Right forelimb (tissue), 1 donor: ENCODE data around the gene CUEDC1.

Experiments
- DNase-seq: peaks from one replicate; pipeline ENCODE4 v3.0.0-alpha.2; 2018

Gene CUEDC1

DNA sequence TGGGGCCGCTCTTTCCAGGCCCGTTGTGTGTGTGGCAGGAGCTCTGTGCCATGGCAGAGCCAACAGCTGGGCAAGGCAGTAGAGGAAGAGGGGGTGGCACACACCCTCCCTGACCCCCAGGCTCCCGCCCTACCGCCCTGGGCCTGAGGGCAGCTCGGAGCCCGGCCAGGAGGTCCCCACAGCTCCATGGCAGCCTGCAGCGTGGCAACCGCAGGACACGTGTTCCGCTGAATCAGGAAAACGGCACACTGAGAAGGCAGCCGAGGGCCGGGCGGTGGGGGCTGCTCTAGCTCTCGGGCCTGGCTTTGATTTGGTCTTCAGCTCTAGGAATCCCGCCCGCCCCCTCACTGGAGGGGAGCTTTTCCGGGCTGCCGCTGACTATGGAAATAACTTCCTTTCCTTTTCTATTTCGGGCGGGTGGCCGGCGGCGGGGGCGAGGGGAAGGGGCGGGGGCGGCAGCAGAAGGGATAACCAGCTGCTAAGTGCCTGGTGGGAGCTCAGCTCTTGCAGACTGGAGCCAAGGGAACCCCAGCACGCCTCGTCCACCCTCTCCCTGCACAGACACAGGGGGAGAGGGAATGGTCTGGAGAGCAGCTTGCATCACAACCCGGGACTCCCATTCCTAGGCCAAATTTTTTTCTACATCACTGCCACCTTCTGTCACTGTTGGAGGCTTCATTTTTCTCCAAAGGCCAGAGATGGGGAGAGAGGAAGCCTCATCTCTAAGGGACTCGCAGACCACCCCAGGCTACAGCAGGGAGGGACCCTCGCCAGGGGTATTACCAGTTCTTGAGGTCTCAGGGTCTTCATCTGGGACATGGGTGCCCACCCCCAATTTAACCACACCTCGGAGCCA, 80.5 kb downstream of the CUEDC1 start:
- DNase-seq = peak; percentile 95

DNA sequence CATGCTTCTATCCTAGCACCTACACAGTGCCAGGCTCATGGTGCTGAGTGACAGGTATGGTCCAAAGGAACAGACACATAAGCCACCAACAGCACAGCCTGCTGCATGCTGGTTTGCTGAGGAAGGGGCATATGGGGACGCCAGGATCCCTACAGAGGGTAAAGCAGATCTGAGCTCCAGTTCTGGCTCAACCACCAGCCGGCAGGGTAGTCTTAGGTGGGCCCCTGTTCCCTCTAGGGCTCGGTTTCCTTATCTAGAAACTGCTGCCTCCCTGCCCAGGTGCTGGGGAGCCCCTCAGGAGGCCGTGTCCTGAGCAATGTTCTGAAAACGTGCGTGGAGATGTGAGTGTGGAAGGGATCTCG, 81.2 kb downstream of the CUEDC1 start:
- no peak for DNase-seq

DNA sequence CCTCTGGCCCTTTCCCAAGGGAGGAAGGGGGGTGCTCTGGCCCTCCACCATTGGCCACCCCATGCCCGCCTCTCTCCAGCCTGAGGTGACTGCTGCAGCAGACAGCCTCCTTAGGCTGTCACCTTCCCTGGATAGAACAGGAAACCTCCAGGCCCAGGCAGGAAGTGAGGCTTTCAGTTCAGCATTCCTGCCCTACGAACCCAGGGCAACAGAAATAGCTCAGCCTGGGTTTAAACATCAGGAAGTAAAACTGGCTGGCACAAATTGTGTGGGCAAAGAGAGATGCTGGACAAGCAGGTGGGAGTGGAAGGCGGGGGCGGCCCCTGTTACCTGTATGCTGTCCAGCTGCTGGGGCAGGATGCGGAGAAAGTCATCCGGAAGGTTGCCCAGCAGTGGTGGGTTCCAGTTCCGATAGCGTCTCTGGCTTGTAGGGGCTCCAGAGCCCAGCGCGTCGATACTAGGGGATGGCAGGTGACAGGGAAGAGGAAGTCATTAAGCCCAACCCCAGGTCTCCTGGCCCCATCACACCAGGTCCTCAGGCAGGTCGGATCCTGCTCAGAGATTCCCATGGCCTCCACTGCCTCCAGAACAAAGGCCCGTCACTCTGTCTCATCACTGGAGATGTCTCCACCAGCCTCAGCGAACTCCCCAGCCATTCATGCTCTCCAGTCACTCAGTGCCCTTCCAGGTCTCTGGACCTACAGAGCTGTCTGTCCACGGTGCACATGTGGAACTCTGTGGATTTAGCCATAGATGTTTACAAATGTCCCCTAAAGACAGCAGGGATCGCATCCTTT, 81.8 kb downstream of the CUEDC1 start:
- DNase-seq = no peak

- DNase-seq = no peak
These were observed 82.7 kb downstream of the CUEDC1 start for GRCh38 chr17:57872536-57872935.

DNA sequence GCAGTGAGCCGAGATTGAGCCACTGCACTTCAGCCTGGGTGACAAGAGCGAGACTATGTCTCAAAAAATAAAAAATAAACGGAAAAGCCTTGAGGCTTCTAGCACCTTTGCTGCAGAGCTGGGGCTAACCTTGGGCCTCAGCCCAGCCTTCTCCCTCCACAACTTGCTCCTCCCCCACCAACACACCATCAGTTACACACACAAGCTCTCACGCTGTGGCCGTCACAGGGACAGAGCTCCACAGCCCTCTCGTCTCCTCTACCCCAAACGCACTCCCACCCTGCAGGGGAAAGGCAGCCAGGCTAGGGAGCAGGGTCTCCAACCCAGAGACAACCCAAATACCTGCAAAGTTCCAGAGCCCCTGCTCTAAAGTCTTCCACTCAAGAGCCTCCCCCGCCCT, 83.3 kb downstream of the CUEDC1 start:
- no peak for DNase-seq

DNA sequence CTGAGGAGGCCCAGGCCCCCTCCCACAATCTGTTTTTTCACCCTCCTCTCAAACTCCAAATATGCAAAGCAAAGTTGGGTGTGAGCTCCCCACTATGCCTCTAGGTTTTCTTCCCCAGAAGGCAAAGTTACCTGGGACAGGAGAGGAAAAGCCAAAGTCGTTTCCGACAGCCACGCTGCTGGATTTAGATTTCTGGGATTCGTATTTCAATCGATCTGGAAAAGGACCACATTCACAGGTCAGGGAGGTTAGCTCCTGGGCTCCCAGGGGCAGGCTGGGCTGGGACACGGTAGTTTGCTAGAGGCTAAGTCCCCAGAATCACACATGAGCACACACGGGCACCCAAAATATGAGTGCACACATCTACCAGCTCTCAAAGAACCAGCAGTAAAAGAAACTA, 84.1 kb downstream of the CUEDC1 start:
- DNase-seq = no peak

- no peak for DNase-seq
These were observed 85.0 kb downstream of the CUEDC1 start for GRCh38 chr17:57870283-57870635.

DNA sequence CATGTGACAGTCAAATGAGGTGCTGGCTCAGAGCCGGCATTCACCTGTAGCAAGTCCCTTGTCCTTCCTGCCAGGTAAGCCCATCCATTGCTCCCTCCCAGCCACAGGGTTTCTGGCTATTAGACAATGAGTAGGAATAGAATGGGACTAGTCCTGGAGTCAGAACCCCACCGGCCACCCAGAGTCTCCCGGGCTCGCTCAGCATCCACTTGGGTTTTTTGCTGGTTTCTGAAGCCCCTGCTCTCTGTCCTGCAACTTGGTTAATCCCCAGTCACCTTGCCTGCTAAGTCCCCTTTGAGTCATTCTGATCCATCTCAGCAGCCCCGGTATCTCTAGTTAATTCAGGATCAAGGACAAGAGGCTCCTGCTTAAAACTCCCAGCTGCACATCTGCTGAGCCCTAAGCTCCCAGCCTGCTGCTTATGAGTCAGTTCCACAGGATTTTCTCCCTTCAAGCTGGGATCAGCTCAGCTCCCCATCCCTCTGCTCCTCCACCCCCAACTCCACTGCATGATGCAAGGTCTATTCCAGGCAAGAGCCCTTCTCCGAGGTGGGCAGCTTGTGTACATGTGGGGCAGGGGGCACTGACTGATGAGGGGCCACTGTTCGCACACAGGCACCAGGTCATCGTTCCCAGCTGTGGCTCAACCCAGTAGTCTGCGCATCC, 85.5 kb downstream of the CUEDC1 start:
- DNase-seq = no peak

- no peak for DNase-seq
These were observed 86.1 kb downstream of the CUEDC1 start for GRCh38 chr17:57868910-57869616.

GRCh38 chr17:57868007-57868909, 87.0 kb downstream of the CUEDC1 start:
- DNase-seq = peak; percentile 89

- DNase-seq = no peak
These were observed 88.1 kb downstream of the CUEDC1 start for GRCh38 chr17:57867126-57867525.

DNA sequence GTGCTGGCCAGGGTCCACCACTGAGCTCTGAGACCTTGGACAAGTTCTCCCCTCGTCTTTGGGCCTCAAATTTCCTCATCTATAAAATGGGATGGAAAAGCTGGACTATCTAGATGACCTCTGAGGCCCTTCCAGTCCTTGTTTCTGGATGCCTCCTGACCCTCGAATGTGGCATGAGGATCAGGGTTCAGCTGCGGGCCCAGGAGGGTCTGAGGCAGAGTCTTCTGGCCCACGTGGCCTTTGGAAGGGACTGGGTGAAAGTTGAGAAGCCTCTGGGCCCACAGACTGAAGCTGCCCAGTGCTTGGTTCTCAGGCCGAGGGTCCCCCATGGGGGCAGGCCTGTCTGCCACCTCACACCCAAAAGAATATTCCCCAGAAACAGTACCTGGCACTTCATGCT, 88.5 kb downstream of the CUEDC1 start:
- no peak for DNase-seq

- no peak for DNase-seq
These were observed 88.9 kb downstream of the CUEDC1 start for GRCh38 chr17:57866319-57866718.

DNA sequence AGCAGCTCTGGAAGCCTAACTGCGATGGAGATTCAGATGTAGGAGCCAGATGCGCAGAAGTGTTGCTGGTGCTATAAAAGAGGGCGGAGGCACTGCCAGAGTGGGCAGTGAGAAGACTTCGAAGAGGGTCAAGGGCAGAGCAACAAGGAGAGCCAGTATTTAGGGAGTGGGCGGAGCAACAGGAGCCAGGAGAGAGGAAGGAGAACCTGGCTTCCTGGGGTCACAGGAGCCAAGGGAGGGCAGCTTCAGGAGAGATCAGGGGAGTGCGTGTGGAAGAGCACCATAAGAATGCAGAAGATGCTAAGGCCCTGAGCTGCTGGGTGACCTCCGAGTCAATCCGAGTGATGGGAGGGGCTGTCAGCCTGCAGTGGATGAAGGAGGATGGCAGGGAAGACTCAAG, 90.9 kb downstream of the CUEDC1 start:
- DNase-seq = no peak

GRCh38 chr17:57862694-57863667, 92.2 kb downstream of the CUEDC1 start:
- peak; percentile 69 for DNase-seq

DNA sequence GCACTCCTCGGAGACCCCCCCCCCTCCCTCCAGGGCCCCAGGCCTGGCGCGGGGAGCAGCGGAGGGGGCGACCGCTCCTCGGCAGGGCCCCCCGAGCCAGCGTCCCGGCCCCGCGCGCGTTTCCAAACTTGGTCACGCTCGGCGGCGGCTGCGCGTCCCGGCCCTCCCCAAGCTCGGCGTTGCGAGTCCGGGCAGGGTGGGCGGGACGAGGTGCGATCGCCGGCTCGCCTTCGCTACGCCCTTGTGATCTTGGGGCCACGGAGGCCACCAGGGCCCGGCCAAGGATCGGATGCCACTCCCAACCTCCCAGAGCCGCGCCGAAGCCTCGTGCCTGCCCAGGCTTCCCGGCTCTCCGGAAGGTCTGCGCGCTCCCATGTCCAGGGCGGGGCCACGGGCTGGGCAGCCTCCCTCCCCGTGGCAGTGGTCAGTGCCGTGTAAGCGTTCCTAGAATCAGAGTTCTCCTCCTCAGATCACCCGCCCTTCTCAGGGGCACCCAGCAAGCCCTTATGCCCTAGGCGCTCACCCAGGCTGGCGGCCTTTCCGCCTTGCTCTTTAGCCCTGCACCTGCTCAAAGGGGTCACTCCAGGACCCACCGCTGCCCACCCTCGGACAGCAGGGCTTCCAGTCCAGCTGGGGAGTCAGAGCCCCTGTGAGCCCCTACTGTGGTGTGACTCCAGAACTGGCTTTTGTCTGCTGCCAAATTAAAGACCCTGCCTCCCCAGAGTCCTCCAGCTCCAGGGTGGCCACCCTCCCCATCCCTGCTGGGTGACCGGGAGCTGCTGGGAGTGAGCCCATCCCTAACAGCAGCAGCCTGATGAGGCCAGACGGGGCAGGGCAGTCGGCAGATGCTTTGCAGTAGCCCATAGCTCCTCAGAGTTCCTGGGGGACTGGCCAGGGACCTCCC, 93.2 kb downstream of the CUEDC1 start:
- DNase-seq = peak; percentile 74

DNA sequence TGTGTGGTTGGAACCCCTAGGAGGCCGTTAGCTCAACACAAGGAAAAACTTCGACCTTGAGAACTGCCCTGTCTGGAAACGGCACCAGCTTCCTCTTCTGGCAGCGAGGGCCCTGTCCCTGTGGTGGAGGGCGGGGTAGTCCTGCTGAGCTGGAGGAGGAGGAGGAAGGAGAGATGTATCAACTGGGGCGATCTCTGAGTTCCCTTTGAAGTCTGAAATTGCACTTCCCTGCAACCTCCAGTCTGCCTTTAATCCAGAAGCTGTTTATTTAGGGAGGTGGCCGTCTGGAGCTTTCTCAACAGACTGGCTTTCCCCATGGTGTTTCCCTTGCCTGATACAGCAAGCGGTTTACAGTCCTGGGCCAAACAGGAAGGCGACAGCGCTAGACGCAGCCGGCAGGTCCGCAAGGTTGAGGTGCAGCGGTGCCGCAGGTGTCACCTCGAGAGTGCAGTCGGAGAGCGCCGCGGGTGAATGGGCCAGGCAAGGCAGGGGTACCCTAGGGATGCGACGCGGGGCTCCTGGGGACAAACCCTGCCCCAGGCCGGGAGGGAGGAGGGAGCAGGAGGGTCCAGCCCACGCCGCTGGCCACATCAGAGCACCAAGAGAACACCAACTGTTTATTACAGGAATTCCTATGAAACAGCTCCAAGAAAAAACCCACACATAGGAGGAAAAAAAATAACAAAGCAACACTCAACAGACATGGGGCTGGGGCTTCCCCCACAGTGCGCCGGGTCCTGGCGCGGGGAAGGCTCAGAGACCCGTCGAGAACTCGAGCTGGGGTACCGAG, 94.0 kb downstream of the CUEDC1 start:
- DNase-seq = no peak

GRCh38 chr17:57860414-57860999, 94.7 kb downstream of the CUEDC1 start:
- peak; percentile 57 for DNase-seq
